Endothelial cell (in vitro differentiated cells): ENCODE measurements around the gene EIF3B. TPM values are rescaled to one million over a fixed set of nuclear protein-coding genes. Genes with fewer than 3 reads are reported as not detected.

Experiments
- DNase-seq: peaks from one replicate; pipeline ENCODE4 v3.0.0; 2021; ENCODE audit warnings: low spot score
- H3K27ac Mint-ChIP-seq: one replicate; pipeline ENCODE4 v1.8.0; 2021; ENCODE audit warnings: mixed read lengths, inconsistent platforms; ENCODE audit not compliant: unreplicated experiment
- H3K27me3 Mint-ChIP-seq: one replicate; pipeline ENCODE4 v1.8.0; 2021; ENCODE audit warnings: mild to moderate bottlenecking, moderate library complexity, mixed read lengths, inconsistent platforms; ENCODE audit not compliant: unreplicated experiment
- H3K36me3 Mint-ChIP-seq: one replicate; pipeline ENCODE4 v1.8.0; 2021; ENCODE audit warnings: mild to moderate bottlenecking, low read depth, mixed read lengths, inconsistent platforms; ENCODE audit not compliant: unreplicated experiment
- H3K4me1 Mint-ChIP-seq: one replicate; pipeline ENCODE4 v1.8.0; 2021; ENCODE audit warnings: mild to moderate bottlenecking, mixed read lengths, inconsistent platforms; ENCODE audit not compliant: unreplicated experiment
- H3K4me3 Mint-ChIP-seq: one replicate; pipeline ENCODE4 v1.8.0; 2021; ENCODE audit warnings: mild to moderate bottlenecking, mixed read lengths, inconsistent platforms; ENCODE audit not compliant: unreplicated experiment
- H3K9me3 Mint-ChIP-seq: one replicate; pipeline ENCODE4 v1.8.0; 2021; ENCODE audit warnings: mixed read lengths, inconsistent platforms; ENCODE audit not compliant: unreplicated experiment
- CTCF ChIP-seq: fragments of 200-600 bp; sonication (generic); IDR thresholded peaks from one replicate; pipeline ENCODE4 v1.5.0; 2021; ENCODE audit warnings: antibody characterized with exemption; ENCODE audit not compliant: unreplicated experiment
- total RNA-seq: library from RNA; stranded (reverse); fragmentation: NEBNext Ultra II Directional; extraction: Animal tissue kit (Norgen Biotek cat#: 25700); gene quantifications from one replicate; pipeline ENCODE4 v1.2.1, GENCODE V29; 2021; ENCODE audit not compliant: unreplicated experiment

EIF3B gene
- total RNA-seq, 1 donor from 2014 or later: 125 TPM

GRCh38 chr7:2404714-2405119 is 50.1 kb downstream of the EIF3B start:
- Mint-ChIP-seq H3K4me1 (peaks cover 42% of the 10 kb centered on the region), H3K27me3 (peaks cover 14% of the 10 kb centered on the region), H3K9me3 (no peaks in the 10 kb centered on the region), H3K4me3 (peak overlapping the region; percentile 12), H3K27ac (no peak overlapping the region), H3K36me3 (peaks cover 4% of the 10 kb centered on the region)
- DNase-seq: no peak
- no peak for TF ChIP-seq CTCF

DNA sequence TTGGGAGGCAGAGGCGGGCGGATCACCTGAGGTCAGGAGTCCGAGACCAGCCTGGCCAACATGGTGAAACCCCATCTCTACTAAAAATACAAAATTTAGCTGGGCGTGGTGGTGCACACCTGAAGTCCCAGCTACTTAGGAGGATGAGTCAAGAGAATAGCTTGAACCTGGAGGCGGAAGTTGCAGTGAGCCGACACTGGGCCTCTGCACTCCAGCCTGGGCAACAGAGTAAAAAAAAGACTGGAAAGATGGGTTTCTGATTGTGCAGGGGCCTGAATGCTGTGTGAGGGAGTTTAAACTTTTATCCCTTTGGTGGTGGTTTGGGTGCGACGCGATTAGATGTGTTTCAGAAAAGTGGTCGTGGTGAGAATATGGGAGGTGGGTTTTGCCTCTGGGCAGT is 50.6 kb downstream of the EIF3B start:
- peaks cover 4% of the 10 kb centered on the region for H3K36me3 Mint-ChIP-seq
- peaks cover 14% of the 10 kb centered on the region for H3K27me3 Mint-ChIP-seq
- H3K4me1 Mint-ChIP-seq: peaks cover 44% of the 10 kb centered on the region
- H3K27ac Mint-ChIP-seq: peak overlapping the region; percentile 0
- H3K9me3 Mint-ChIP-seq: no peaks in the 10 kb centered on the region
- peak overlapping the region; percentile 12 for H3K4me3 Mint-ChIP-seq
- no peak for TF ChIP-seq CTCF
- DNase-seq: no peak

DNA sequence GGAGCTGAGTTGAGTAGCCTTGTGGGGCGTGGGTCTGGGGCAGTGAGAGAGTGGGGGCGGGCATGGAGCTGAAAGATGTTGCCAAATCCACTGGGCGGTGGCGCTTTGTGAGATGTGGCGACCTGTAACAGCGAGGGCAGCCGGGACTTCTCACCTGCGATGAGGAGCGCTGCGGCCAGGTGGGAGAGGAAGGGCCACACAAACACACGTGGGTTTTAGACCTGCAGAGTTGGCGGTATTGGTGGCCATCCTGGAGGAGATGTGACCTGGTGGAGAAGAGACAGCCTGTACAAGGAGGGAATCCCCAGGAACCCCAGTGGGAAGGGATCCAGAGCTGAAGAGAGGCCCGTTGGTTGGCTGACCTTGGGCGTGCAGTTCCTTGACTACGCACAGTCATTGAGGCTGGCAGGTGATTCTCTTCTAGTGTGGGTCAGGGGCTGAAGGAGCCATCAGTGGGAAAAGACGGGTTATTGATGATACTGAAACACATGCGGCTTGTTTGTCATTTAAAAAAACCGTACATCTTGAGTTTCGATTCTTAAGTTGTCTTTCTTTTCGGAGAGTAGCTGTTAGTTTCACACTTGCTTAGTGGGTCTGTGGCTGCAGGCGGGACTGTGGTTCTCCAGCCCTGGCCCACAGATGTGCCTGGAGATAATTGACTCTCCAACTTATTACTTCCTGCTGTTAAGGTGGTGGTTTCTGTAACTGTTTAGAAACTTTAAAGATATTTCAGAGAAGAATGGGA is 51.1 kb downstream of the EIF3B start:
- Mint-ChIP-seq H3K9me3 (no peaks in the 10 kb centered on the region), H3K4me3 (peak overlapping the region; percentile 12), H3K27ac (peak overlapping the region; percentile 24), H3K36me3 (peaks cover 4% of the 10 kb centered on the region), H3K4me1 (peaks cover 47% of the 10 kb centered on the region), H3K27me3 (peaks cover 14% of the 10 kb centered on the region)
- DNase-seq: no peak
- no peak for TF ChIP-seq CTCF

DNA sequence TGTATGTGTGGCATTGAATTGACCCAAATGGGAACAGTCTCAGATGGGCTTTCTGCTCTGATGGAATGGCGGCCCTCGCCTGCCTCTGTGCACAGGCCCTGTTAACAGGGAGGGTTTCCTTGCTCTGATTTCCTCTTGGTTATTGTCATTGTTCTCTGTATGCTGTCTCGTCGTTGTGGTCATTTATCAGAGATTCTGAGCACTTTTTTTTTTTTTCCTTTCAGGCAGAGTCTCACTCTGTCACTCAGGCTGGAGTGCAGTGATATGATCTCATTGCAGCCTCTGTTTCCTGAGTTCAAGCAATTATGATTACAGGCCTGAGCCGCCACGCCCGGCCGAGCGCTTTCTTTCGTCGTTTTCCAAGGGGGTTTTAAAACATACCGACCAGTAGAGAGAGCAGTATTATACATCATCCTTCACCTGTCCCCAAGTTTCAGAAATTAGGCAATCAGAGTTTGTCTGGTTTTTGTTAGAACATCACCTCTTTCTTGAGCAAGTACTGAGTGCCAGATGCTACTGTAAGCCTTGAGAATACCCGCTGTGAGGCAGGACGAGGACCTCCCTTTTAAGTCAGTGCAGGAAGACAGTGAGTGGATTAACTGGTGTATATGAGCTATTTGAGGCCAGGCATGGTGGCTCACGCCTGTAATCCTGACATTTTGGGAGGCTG is 55.3 kb downstream of the EIF3B start:
- peak overlapping the region; percentile 94 for H3K27ac Mint-ChIP-seq
- H3K9me3 Mint-ChIP-seq: no peaks in the 10 kb centered on the region
- H3K4me3 Mint-ChIP-seq: no peak overlapping the region
- DNase-seq: no peak
- H3K4me1 Mint-ChIP-seq: peaks cover 58% of the 10 kb centered on the region
- TF ChIP-seq CTCF: no peak
- H3K36me3 Mint-ChIP-seq: peaks cover 4% of the 10 kb centered on the region
- peaks cover 7% of the 10 kb centered on the region for H3K27me3 Mint-ChIP-seq

DNA sequence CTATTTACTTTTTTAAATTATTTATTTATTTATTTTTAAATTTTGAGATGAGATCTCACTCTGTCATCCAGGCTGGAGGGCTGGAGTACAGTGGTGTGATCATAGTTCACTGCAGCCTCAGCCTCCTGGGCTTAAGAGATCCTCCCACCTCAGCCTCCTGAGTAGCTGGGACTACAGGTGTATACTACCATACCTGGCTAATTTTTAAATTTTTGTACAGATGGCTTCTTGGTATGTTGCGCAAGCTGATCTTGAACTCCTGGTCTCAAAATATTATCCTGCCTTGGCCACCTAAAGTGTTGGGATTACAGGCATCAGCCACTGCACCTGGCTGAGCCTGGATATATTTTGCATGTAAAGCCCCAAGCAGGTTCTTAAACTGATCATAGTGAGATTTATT is 56.4 kb downstream of the EIF3B start:
- peaks cover 4% of the 10 kb centered on the region for H3K36me3 Mint-ChIP-seq
- no peak overlapping the region for H3K4me3 Mint-ChIP-seq
- no peaks in the 10 kb centered on the region for H3K9me3 Mint-ChIP-seq
- H3K27me3 Mint-ChIP-seq: peaks cover 4% of the 10 kb centered on the region
- H3K27ac Mint-ChIP-seq: no peak overlapping the region
- DNase-seq: no peak
- no peak for TF ChIP-seq CTCF
- H3K4me1 Mint-ChIP-seq: peaks cover 48% of the 10 kb centered on the region
